LNCAP (cell line): ENCODE measurements around the gene VSTM2A.

ENCODE experiments used
- TF ChIP-seq, protein P1 (sequence below): fragments of 450-650 bp; IDR thresholded peaks from 2 replicates; pipeline ENCODE4 v1.5.1; 2017; ENCODE audit warnings: mild to moderate bottlenecking

Gene VSTM2A, protein sequence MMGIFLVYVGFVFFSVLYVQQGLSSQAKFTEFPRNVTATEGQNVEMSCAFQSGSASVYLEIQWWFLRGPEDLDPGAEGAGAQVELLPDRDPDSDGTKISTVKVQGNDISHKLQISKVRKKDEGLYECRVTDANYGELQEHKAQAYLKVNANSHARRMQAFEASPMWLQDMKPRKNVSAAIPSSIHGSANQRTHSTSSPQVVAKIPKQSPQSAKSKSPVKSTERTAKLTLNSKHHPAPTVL

GRCh38 chr7:54541669-54542625 is at the start of gene VSTM2A:
Gene VSTM2A (plus strand): TSS chr7:54542375. CDS start chr7:54542731, 356 bp downstream.
- TF ChIP-seq, protein P1, sequence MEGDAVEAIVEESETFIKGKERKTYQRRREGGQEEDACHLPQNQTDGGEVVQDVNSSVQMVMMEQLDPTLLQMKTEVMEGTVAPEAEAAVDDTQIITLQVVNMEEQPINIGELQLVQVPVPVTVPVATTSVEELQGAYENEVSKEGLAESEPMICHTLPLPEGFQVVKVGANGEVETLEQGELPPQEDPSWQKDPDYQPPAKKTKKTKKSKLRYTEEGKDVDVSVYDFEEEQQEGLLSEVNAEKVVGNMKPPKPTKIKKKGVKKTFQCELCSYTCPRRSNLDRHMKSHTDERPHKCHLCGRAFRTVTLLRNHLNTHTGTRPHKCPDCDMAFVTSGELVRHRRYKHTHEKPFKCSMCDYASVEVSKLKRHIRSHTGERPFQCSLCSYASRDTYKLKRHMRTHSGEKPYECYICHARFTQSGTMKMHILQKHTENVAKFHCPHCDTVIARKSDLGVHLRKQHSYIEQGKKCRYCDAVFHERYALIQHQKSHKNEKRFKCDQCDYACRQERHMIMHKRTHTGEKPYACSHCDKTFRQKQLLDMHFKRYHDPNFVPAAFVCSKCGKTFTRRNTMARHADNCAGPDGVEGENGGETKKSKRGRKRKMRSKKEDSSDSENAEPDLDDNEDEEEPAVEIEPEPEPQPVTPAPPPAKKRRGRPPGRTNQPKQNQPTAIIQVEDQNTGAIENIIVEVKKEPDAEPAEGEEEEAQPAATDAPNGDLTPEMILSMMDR, result 0 out of 2 replicates have a peak, but pooled peaks have one; percentile 10

GRCh38 chr7:54529568-54529967 is 12.6 kb upstream of the VSTM2A start:
- TF ChIP-seq, protein P1, result no peak

- TF ChIP-seq, protein P1, result no peak
Observed at GRCh38 chr7:54538122-54538521, 4.1 kb upstream of the VSTM2A start.

- TF ChIP-seq, protein P1, result no peak
Observed at GRCh38 chr7:54543051-54543488, 895 bp downstream of the VSTM2A start.

- TF ChIP-seq, protein P1, result no peak
Observed at GRCh38 chr7:54544149-54544526, 2.0 kb downstream of the VSTM2A start.

GRCh38 chr7:54544527-54545240 is 2.5 kb downstream of the VSTM2A start:
- TF ChIP-seq, protein P1, result no peak

GRCh38 chr7:54545241-54545563 is 3.0 kb downstream of the VSTM2A start:
- TF ChIP-seq, protein P1, result no peak
